HG03342 (cell line): Measurements from ENCODE around the gene MLH1.
A peak's percentile ranks its signal among the peaks of the same experiment; 100 is the strongest.
"Not testable (repeated sequence)": the region's sequence is repeated elsewhere in the genome, so short reads cannot be mapped to it uniquely, and the experiment has no call there.

Source experiments
- ATAC-seq: cut with Tn5 transposase; IDR thresholded peaks from one replicate; pipeline ENCODE4 v1.9.1; 2021; ENCODE audit warnings: mild to moderate bottlenecking, moderate library complexity; ENCODE audit not compliant: unreplicated experiment

The MLH1 gene

DNA sequence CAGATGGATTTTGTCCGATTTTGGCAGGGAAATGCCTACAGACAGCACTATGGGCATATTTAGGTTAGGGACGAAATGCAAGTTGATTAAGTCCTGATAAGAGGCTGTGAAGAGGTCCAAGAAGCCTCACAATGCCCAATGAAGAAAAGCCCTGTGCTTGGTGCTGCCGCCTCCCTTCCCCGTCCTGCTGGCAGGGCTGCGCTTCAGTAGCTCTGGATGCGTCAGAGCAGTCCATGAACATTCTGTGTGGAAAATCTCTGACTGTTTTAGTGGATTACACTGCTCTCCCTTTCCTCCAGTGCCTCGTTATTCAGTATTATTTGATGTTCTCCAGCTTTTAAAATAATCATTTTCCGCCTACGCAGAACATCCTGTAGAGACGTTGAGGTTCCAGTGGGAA lies 39.6 kb downstream of the MLH1 start:
- no peak for ATAC-seq

DNA sequence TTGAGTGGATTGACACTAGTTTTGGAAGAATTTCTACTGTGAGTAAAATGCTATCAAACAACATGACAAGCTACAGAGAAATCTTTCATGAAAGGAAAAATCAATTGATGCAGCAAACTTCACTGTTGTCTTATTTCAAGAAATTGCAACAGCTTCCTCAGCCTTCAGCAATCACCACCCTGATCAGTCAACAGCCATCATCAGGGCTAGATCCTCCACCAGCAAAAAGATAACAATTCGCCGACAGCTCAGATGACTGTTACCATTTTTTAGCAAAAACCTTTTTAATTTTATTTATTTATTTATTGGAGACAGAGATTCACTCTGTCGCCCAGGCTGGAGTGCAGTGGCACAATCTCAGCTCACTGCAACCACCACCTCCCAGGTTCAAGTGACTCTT lies 44.0 kb downstream of the MLH1 start:
- no peak for ATAC-seq

DNA sequence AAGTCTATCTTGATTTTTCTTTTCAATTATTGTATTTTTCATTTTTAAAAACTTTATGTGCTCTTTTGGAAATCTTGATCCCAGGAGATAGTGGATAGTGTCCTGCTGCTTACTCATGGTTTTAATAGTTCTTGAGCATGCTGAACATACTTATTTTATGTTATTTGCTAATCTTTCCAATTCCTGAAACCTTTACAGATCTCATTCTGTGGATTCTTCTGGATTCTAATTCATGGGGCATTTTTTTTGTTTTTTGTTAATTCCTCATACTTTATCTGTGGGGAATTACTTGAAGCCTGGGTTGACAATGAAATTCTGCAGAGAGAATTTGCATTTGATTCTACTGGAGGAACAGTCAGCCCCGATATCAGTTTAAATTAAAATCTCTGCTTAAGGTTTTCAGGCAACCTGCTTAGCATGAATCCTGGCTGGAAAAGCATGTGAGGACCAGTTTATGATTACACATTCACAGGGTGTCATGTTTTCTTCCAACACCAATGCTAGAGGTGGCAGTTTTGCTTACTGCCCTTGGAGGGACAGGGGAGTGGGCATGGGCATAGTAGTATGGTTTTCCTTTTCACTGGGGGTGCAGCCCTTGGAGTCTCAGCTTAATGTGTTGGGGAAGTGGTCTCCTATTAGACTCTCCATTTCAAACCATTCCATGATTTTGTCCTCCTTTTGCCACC lies 46.0 kb downstream of the MLH1 start:
- ATAC-seq: no peak

DNA sequence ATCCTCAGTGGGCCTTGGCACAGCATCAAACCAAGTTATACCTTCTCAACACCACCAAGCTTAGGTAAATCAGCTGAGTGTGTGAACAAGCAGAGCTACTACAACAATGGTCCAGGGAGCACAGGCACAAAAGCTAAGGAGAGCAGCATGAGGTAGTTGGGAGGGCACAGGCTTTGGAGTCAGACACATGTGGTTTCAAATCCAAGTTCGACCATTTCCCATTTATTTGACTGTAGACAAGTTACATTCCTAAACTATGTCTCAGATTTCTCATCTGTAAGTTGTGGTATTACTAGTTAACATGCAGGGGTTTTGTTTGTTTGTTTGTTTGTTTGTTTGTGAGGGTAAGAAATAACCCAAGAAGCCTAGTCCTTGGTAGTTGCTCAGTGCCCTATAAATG lies 46.9 kb downstream of the MLH1 start:
- no peak for ATAC-seq

DNA sequence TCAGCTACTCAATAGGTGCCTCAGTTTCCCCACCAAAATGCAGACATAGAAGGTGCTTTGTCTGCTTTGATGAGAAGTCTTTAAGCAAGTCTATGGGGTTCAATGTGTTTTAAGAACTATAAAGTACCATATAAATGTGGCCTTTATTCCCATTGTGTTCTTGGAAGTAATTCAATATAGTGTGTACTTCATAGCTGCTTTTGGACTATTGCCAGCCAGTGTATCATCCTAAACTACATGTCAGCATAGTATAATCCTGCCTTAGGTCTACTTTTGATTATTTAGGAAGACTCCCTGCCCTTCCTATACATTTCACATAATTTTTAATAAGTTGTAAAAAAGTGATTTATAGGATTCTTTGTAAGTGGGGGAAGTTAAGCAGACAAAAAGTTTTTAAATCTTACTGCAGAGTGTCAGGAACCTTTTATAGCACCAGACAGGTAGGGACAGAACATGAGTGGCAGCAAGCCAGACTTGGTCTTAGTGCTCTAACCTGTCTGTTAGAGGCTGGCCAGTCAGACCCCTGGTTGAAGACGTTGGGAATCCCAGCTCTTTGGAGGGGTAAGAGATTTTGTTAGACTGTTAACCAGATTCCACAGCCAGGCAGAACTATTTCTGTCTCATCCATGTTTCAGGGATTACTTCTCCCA lies 48.4 kb downstream of the MLH1 start:
- no peak for ATAC-seq

DNA sequence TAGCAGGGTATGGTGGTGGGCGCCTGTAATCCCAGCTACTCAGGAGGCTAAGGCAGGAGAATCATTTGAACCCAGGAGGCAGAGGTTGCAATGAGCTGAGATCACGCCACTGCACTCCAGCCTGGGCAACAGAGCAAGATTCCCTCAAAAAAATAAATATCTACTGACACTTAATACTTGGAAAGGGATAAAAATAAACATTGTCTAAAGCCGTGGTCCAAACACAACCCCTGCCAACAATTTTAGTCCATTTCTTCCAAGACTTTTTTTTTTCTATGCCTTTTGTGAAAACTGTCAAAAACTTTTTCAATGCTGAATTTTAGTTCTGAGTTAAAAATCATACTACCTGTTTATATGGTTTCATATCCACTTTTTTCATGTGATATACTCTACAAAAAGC lies 49.4 kb downstream of the MLH1 start:
- not testable (repeated sequence) for ATAC-seq

DNA sequence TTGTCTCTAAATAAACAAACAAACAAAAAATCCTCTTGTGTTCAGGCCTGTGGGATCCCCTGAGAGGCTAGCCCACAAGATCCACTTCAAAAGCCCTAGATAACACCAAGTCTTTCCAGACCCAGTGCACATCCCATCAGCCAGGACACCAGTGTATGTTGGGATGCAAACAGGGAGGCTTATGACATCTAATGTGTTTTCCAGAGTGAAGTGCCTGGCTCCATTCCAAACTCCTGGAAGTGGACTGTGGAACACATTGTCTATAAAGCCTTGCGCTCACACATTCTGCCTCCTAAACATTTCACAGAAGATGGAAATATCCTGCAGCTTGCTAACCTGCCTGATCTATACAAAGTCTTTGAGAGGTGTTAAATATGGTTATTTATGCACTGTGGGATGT lies 57.0 kb downstream of the MLH1 start:
- ATAC-seq: no peak

DNA sequence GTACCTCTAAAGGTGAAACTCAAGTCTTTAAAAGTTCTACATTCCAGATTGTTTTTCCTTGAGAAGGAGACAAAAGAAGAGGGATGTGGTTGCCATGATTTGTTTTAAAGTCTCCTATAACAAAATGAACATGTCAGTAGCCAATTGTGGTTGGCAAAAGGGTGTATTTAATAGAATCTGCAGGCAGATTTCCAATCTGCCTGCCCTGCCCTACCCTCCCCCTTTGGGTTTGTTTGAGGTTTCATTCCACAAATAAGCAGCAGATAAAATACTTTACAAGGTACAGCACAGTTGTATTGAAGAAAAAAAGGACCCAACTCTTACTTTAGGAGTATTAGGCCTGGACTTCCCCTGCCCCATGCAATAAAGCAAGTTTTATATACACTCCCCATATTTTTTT lies 59.5 kb downstream of the MLH1 start:
- no peak for ATAC-seq

DNA sequence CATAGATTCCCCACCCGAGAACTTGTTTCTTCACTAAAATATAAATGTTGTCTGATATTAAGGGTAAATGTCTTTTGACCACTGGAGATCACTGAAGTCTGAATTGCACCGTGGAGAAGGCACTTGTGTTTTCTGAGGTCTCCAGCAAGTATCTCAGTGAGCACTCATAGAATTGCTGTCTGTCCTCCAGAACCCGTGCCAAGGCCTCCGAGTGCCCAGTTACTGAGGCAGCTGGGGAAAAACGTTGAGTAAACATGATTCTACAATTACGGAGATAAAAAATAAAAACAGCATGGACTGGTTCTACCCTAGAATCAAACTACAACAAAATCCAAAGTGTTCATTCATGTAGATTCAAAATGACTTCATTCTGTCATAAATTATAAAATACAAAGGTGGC lies 60.0 kb downstream of the MLH1 start:
- ATAC-seq: no peak

DNA sequence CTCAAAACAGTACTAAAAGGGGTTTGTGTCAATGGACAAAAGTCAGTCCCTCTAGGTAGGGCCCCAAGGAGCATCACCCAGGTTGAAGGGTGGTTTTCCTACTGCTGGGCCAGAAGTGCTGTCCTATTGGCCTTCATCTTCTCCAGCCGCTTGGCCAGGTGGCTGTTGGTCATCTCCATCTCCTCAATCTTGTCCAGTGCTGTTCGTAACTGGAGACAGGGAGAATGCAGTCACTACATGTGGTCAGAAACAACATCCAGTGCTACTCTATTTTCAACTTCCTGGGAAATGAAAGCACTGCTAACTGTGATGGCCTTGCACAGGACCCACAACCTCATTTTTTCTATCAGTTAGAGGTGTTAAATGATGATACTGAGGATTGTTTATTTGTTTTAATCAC lies 60.4 kb downstream of the MLH1 start:
- ATAC-seq: no peak

DNA sequence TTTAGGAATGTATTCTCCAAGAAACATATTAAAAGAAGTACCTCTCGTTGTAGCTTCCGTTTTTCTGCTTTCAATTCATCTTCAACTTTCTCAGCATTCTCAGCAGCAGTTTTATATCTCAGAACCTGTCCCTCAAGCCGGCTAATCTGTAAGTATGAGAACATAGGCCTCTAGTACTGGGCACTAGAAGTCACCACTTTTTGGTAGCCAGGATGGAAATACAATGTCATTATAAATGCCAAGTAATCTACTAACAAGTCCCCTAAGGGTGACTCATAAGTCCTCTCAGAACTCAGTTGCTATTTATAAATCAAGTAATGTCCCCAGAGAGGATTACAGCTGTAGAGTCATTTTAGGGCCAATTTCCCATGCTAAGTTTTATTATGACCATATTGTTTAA lies 61.1 kb downstream of the MLH1 start:
- ATAC-seq: peak; percentile 78

DNA sequence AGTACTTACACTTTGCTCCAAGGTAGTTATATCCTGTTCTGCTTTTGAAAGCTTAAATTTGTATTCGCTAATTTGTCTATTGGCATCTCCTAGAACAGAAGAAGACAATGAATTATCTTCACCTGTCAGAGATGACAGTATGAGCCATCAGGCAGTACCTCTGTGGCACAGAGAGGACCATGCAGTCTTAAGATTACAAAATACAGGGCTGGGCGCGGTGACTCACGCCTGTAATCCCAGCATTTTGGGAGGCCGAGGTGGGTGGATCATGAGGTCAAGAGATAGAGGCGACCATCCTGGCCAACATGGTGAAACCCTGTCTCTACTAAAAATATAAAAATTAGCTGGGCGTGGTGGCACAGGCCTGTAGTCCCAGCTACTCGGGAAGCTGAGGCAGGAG lies 61.8 kb downstream of the MLH1 start:
- ATAC-seq: not testable (repeated sequence)

DNA sequence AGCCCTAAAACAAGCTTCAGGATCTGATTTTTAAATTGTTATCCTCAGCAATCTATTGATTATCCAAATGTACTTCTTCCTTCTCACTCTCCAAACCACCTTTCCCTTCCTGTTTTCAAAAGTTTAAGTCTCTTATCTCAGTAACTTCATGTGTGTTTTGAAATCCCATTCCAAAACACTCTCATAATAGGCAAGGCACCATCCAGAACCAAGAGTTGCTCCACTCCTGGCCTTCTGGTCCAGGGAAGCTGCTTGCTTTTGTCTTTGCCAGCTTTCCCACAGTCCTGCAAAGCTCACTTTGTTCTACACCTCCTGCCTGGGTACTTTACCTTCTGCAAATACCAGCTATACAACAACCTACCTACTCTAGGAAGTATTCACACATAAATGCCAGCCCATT lies 63.5 kb downstream of the MLH1 start:
- no peak for ATAC-seq

DNA sequence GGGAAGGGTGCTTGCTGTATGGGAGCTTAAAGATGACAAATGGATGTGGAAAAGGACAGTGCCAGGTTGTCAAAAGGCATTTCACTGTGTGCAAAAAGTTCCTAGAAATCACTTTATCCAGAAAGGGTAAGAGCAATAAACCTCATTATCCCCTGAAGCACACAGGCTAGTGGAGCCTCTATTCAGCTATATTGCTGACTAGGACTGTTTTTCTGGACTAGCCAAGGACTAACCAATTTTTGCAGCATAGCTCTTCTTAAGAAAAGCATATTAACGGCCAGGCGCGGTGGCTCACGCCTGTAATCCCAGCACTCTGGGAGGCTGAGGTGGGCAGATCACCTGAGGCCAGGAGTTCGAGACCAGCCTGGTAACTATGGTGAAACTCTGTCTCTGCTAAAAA lies 64.8 kb downstream of the MLH1 start:
- no peak for ATAC-seq

DNA sequence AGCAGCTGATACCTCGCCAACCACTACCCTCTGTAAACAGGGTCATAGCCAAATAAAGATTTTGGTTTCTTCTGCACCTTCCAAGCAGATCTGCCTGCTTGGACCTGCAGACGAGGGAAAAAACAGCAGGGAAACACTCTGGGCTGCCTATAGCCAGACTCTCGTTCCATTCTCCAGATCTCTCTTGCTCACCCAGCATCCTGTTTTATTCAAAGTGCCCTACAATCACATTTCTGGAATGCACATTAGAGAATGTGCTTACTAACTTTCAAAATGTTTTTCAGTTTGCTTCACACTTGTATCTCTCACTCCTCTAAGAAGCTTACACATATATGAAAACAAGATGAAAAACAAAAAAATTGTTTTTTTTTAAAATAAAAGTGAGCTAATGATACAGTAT lies 71.4 kb downstream of the MLH1 start:
- no peak for ATAC-seq

DNA sequence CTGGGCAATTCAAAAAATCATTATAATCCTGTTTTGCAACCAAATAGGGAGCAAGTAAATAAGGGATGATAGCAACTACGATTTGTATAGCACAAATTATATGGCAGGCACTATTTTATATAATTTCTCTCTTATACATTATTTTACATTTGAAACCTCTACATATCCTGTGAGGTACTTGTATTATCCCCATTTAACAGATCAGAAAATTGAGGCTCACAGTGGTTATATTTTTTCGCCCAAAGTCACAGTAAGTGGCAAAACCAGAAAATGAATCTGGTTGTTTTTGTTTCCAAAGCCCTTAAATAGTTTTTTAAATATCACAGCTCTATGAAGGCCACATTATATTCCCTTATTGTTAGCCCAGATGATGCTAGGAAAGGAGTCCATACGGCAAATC lies 74.3 kb downstream of the MLH1 start:
- no peak for ATAC-seq

DNA sequence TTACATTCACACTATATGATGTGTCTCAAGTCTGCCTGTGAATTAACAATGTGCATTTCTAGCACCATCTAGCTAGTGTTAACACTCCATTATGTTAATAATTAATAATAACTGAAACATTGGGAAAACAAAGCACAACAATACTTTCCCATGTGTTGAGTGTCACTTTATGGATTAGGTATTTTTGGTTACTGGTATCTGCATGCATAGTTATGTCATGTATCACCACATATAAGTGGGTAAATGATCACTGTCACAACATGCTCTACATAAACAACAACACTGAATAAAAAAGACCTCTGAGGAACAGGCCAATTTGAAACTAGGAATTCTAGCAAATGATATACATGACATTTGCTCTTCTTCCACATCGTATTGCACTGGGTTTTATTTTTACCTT lies 74.7 kb downstream of the MLH1 start:
- ATAC-seq: no peak

DNA sequence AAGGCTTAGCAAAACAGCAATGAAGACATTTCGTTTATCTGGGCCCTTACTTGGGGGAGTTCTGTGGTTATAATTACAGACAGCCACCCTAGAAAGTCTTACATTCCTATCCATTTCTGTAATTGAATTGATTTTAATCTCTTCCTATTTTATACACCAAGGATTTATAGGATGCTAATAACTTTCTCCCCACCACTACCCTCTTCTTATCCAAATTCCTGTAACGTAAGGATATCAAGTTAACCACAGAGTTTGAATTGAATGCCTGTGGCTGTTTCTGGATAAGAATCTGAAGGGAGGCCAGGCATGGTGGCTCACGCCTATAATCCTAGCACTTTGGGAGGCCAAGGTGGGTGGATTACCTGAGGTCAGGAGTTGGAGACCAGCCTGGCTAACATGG lies 78.6 kb downstream of the MLH1 start:
- ATAC-seq: no peak

DNA sequence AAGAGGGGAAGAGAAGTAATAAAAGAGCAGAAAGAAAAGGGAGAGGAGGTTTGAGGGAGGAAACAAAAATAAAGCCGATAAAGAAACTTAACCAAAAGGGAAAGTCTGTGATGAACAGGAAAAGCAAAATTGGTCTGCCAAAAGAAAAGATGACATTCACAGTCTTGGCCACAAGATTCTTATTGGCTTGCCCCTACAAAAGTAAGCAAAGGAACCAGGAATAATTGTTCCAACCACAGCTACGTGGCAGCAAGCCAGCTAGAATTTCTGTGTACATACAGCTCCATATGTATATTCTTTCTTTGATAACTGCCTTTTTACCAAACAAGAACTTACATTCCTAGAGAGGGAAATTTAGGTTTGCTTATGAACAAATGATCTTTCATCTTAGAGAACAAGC lies 79.6 kb downstream of the MLH1 start:
- no peak for ATAC-seq

DNA sequence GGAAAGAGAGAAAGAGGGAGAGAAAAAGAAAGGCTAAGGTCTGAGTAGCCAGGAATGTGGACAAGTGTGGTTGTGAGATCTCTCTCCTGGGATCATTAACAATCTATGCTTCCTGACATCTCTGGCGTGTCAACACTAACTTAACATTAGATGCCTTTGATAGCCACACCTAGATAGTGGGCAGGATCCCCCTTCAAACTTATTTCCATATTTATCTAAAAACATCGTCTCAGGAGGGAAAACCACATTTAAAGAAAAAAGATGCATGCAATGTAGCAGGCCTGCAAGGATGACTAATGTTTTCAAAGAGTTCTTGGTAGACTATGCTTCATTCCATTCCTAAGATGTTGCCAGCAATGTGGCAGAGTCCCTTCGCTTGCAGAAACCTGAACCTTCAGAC lies 80.9 kb downstream of the MLH1 start:
- ATAC-seq: no peak

DNA sequence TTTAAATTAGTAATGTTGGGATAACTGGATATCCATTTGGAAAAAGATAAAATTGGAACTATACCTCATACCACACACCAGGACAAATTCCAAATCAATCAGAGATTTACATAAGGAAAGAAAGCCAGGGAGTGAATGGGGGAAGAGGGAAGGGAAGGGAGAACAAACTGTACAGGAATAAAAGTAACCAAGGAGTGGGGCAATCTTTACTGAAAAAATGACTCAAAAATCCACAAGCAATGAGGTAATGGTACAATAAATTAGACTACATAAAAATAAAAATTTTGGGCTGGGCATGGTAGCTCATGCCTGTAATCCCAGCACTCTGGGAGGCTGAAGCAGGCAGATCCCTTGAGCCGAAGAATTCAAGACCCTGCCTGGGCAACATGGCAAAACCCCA lies 82.6 kb downstream of the MLH1 start:
- no peak for ATAC-seq

DNA sequence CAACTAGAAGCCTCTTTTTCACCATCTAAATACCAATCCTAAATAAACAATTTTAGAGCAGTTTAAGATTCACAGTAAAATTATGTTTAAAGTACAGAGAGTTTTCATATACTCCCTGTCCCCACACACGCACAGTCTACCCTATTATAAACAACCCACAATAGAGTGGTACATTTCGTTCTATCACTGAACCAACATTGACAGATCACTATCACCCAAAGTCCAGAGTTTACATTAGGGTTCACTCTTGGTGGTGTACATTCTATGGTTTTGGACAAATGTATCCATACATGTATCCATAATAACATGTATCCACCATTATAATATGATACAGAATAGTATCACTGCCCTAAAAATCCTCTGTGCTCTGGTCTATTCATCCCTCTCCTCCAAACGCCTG lies 89.0 kb downstream of the MLH1 start:
- no peak for ATAC-seq

DNA sequence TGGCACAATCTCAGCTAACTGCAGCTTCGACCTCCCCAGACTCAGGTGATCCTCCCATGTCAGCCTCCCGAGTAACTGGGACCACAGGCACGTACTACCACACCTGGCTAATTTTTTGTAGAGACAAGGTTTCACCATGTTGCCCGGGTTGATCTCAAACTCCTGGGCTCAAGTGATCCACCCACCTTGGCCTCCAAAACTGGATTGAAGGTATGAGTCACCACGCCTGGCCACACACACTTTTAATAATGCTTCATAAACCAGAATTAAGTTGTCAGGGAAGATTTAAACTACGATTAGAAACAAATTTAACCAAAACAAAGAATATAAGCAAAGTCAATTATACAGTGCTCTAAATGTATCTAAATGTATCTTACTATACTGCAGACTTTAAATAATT lies 93.6 kb downstream of the MLH1 start:
- no peak for ATAC-seq
